K562 (cell line): Measurements from ENCODE around the gene C1QC. TPM values are rescaled to one million over a fixed set of nuclear protein-coding genes. Genes with fewer than 3 reads are reported as not detected.

Experiments
- ATAC-seq: fragments of 200-7000 bp; cut with Tn5 transposase; 3 replicates; pipeline ENCODE4 v1.9.1; 2020; ENCODE audit warnings: moderate library complexity
- BruUV-seq: library from RNA; stranded (reverse); fragments of 400-500 nt; replicated peaks from 2 replicates; lab custom pipeline; 2021; lab: Mats Ljungman, UMichigan
- CTCF ChIA-PET: fragments of 300-600 bp; formaldehyde crosslinking; extraction: SDS; loops from one replicate; lab custom pipeline; 2021; ENCODE audit warnings: low intra/inter-chr PET ratio; lab: Yijun Ruan, JAX
- POLR2A ChIA-PET: fragments of 300-600, 350-650 bp; sonication (Branson Sonifier 250); formaldehyde crosslinking; extraction: SDS; loops from one replicate; lab custom pipeline; 2021; ENCODE audit warnings: antibody characterized with exemption, inconsistent platforms; lab: Yijun Ruan, JAX
- DNase-seq, 4 experiments: peaks; one replicate each; pipeline versions ENCODE4 v3.0.0 to v3.0.0-alpha.2; 2011 to 2018; ENCODE audit warnings: low spot score in 3 of 4, mixed read lengths in 3 of 4; ENCODE audit errors: extremely low read depth in 1 of 4
- FAIRE-seq: peaks from 2 replicates; lab custom pipeline; 2011; peaks lifted over from hg19 to GRCh38; lab: Jason Lieb, UNC
- H2AFZ ChIP-seq: 2 replicates; pipeline ENCODE4 v1.6.0; 2011; ENCODE audit warnings: low read depth, low read length, control low read depth, inconsistent platforms
- H3K27ac ChIP-seq: fragments of 200-600 bp; 3 replicates; pipeline ENCODE4 v1.8.0; 2011; ENCODE audit warnings: low read depth, mild to moderate bottlenecking, control low read depth, inconsistent platforms, low read length, moderate library complexity, mixed read lengths; ENCODE audit errors: extremely low read depth
- H3K27me3 ChIP-seq, 2 experiments: fragments of 300-600 bp in 1 of 2; 2 replicates in 1 of 2; 3 replicates in 1 of 2; pipeline versions ENCODE4 v1.6.0 to v1.8.0; 2011; ENCODE audit warnings: inconsistent platforms in 2 of 2, low read length in 2 of 2, mild to moderate bottlenecking in 1 of 2, mixed read lengths in 1 of 2, moderate library complexity in 1 of 2; ENCODE audit not compliant: control insufficient read depth in 2 of 2, insufficient read depth in 2 of 2
- H3K36me3 ChIP-seq: fragments of 300-600 bp; 3 replicates; pipeline ENCODE4 v1.8.0; 2011; ENCODE audit warnings: mild to moderate bottlenecking, low read length, inconsistent platforms; ENCODE audit not compliant: control insufficient read depth, insufficient read depth
- H3K4me1 ChIP-seq, 2 experiments: fragments of 200-600 bp in 1 of 2; replicated peaks in 1 of 2; 2 replicates in 1 of 2; 3 replicates in 1 of 2; pipeline versions ENCODE4 v1.5.1 to v1.8.0; 2011; ENCODE audit warnings: inconsistent platforms in 2 of 2, low read length in 2 of 2, mild to moderate bottlenecking in 1 of 2, mixed read lengths in 1 of 2, moderate library complexity in 1 of 2; ENCODE audit not compliant: control insufficient read depth in 2 of 2, insufficient read depth in 2 of 2
- H3K4me2 ChIP-seq: 2 replicates; pipeline ENCODE4 v1.6.1; 2011; ENCODE audit warnings: low read length, control low read depth, inconsistent platforms, mixed read lengths; ENCODE audit not compliant: insufficient read depth
- H3K4me3 ChIP-seq: fragments of 200-600 bp; sonication (generic), shearing (Covaris generic); 2 replicates; pipeline ENCODE4 v1.5.1; 2016; ENCODE audit warnings: control low read depth, inconsistent platforms
- H3K79me2 ChIP-seq: fragments of 200-600 bp; 3 replicates; pipeline ENCODE4 v1.8.0; 2011; ENCODE audit warnings: low read length, inconsistent platforms; ENCODE audit not compliant: control insufficient read depth, insufficient read depth
- H3K9ac ChIP-seq, 2 experiments: 2 replicates each; pipeline versions ENCODE4 v1.6.0 to v1.6.1; 2011; ENCODE audit warnings: low read depth in 2 of 2, low read length in 2 of 2, control low read depth in 1 of 2, inconsistent platforms in 1 of 2, mild to moderate bottlenecking in 1 of 2, mixed read lengths in 1 of 2; ENCODE audit not compliant: insufficient read depth in 1 of 2
- H3K9me1 ChIP-seq: one replicate; pipeline ENCODE4 v1.6.0; 2011; ENCODE audit warnings: inconsistent platforms, mild to moderate bottlenecking, low read length, moderate library complexity; ENCODE audit not compliant: control insufficient read depth, insufficient read depth
- H3K9me3 ChIP-seq: replicated peaks from 2 replicates; pipeline ENCODE4 v1.5.1; 2011; ENCODE audit warnings: low read depth, low read length, inconsistent platforms; ENCODE audit not compliant: control insufficient read depth, insufficient read depth
- H4K20me1 ChIP-seq: replicated peaks from 2 replicates; pipeline ENCODE4 v1.6.1; 2011; ENCODE audit warnings: low read length, inconsistent platforms, mixed read lengths; ENCODE audit not compliant: control insufficient read depth, insufficient read depth
- IFI16 ChIP-seq: fragments of 250-450 bp; sonication (Bioruptor Pico); IDR thresholded peaks from 2 replicates; pipeline ENCODE4 v2.1.2; 2022; ENCODE audit warnings: mild to moderate bottlenecking, inconsistent platforms
- PML ChIP-seq: IDR thresholded peaks from 2 replicates; pipeline ENCODE4 v1.6.1; 2012; ENCODE audit warnings: low read length, inconsistent platforms
- RNF219 ChIP-seq: fragments of 250-450 bp; sonication (Bioruptor Pico); IDR thresholded peaks from 2 replicates; pipeline ENCODE4 v1.5.0; 2022; ENCODE audit warnings: mild to moderate bottlenecking
- SIRT6 ChIP-seq: IDR thresholded peaks from one replicate; pipeline ENCODE4 v1.6.1; 2012; ENCODE audit warnings: low read depth, mild to moderate bottlenecking, control low read depth, inconsistent platforms, low read length, moderate library complexity
- SMARCE1 ChIP-seq: fragments of 450-650 bp; IDR thresholded peaks from 2 replicates; pipeline ENCODE4 v1.7.1; 2016; ENCODE audit warnings: mild to moderate bottlenecking
- ZFP91 ChIP-seq: sonication (generic); formaldehyde crosslinking; IDR thresholded peaks from 2 replicates; pipeline ENCODE4 v1.8.0; 2022; ENCODE audit warnings: mild to moderate bottlenecking, missing genetic modification reagents
- ZNF140 ChIP-seq: fragments of 250-450 bp; sonication (Bioruptor Pico); IDR thresholded peaks from 2 replicates; pipeline ENCODE4 v1.8.0; 2021; ENCODE audit warnings: moderate library complexity, mild to moderate bottlenecking, inconsistent platforms
- ZNF740 ChIP-seq, 3 experiments: fragments of 200-800 bp in 1 of 3; sonication (Bioruptor generic) in 1 of 3; sonication (generic) in 1 of 3; formaldehyde crosslinking in 1 of 3; IDR thresholded peaks; 2 replicates each; pipeline versions ENCODE4 v1.6.1 to v1.8.0; 2016 to 2022; ENCODE audit warnings: mild to moderate bottlenecking in 2 of 3, missing compliant biosample characterization in 2 of 3, missing genetic modification characterization in 2 of 3, missing genetic modification reagents in 1 of 3
- WGBS: fragments of 100-300 bp; shearing (Covaris generic); methylation state at CpG from one replicate; pipeline ENCODE4 v1.1.6; 2016; ENCODE audit warnings: low coverage, mixed read lengths; ENCODE audit not compliant: insufficient coverage; ENCODE audit errors: missing lambda C conversion rate; 5-methylcytosine and 5-hydroxymethylcytosine counted together
- in situ Hi-C: fragments of 300-500 bp; cut with MboI; formaldehyde crosslinking; loops from 4 replicates; pipeline ENCODE4 v1.15.0; 2018; ENCODE audit warnings: inconsistent platforms, mixed read lengths
- intact Hi-C: fragments of 100-400 bp; cut with micrococcal nuclease; formaldehyde crosslinking; loops from 2 replicates; pipeline ENCODE4 v1.14.2; 2022
- polyA plus RNA-seq, 8 experiments: library from polyadenylated mRNA; depleted of rRNA in 4 of 8; stranded (reverse) in 5 of 8; unstranded in 3 of 8; fragments of >200 nt; fragmentation: Nextera tagmentation in 2 of 8; fragmentation: Illumina TruSeq in 1 of 8; extraction: Ambion mirVana in 2 of 8; extraction: Trizol in 1 of 8; gene quantifications; 2 replicates each; pipeline versions ENCODE4 v1.2.1 to v1.2.3, GENCODE V29; 2011 to 2014; ENCODE audit warnings: inconsistent platforms in 1 of 8, missing spikeins in 1 of 8
- total RNA-seq, 7 experiments: library from RNA; depleted of rRNA in 6 of 7; stranded (reverse); fragments of >200 nt in 6 of 7; fragmentation: Illumina TruSeq in 2 of 7; extraction: Trizol in 2 of 7; gene quantifications; 2 replicates each; pipeline versions ENCODE4 v1.2.1 to v1.2.3, GENCODE V29; 2011 to 2021; ENCODE audit warnings: low replicate concordance in 1 of 7

Gene C1QC
- total and polyA plus RNA-seq, 9 of the 15 experiments (the other 6 are each of a cell fraction or from before 2014, with no cell fraction given) = 0.69 TPM; not detected in 8

- no peak overlapping the region for H3K9ac ChIP-seq
- H3K9me1 ChIP-seq = no peaks in the 10 kb centered on the region
- no peak overlapping the region for H3K4me2 ChIP-seq
- no peak overlapping the region for H2AFZ ChIP-seq
- intact Hi-C loops = loop anchor here (1.0 to 5.0 kb wide), 3 partner anchors 17 to 114 kb away; no protein-coding TSS in a partner anchor
- no peak for DNase-seq
- peaks cover 0 to 16% of the 10 kb centered on the region in 2 experiments; a peak in 3 of 5 replicates for H3K4me1 ChIP-seq
- CTCF ChIA-PET = interaction anchor here (0.6 to 6.1 kb wide), 6 partner anchors 111 to 1945 kb away, joined by 3 to 96 read pairs (median 8); no protein-coding TSS in a partner anchor
- H3K36me3 ChIP-seq = no peaks in the 10 kb centered on the region
- no TSS peak for BruUV-seq
- no peak overlapping the region for H3K27ac ChIP-seq
- no peak for FAIRE-seq
- peaks cover 0 to 38% of the 10 kb centered on the region in 2 experiments; a peak in 2 of 5 replicates for H3K27me3 ChIP-seq
- H4K20me1 ChIP-seq = peaks cover 33% of the 10 kb centered on the region
- in situ Hi-C loops = no loop called here
- 3% methylated on average over 8 of the region's 8 CpGs for WGBS
- H3K79me2 ChIP-seq = no peaks in the 10 kb centered on the region
- H3K9me3 ChIP-seq = no peaks in the 10 kb centered on the region
- TF ChIP-seq ZNF740 (CRISPR knock-in tag; IDR thresholded peaks at IDR 0.05) (no peak), ZNF740 (tag; IDR thresholded peaks at IDR 0.05) (no peak), ZFP91 (CRISPR knock-in tag) (no peak), ZNF140 (CRISPR knock-in tag) (no peak), PML (no peak), SIRT6 (no peak), RNF219 (CRISPR knock-in tag) (no peak), SMARCE1 (no peak), IFI16 (no peak)
- TF ChIP-seq, all 486 proteins: peak for 0
- no peak for ATAC-seq
- POLR2A ChIA-PET = interaction anchor here (0.6 to 1.1 kb wide), 2 partner anchors 194 to 249 kb away, joined by 3 to 5 read pairs; no protein-coding TSS in a partner anchor
- H3K4me3 ChIP-seq = no peak overlapping the region
Observed at GRCh38 chr1:22641247-22641646, 2.2 kb upstream of the C1QC start.
